ENCODE measurements around the gene GLIPR1L2. TPM values are rescaled to one million over a fixed set of nuclear protein-coding genes. Genes with fewer than 3 reads are reported as not detected.
A peak's percentile ranks its signal among the peaks of the same experiment; 100 is the strongest.

GLIPR1L2 gene
- total RNA-seq, 3 donors from 2014 or later: 0.80 to 6.3 (median 2.3) TPM

DNA sequence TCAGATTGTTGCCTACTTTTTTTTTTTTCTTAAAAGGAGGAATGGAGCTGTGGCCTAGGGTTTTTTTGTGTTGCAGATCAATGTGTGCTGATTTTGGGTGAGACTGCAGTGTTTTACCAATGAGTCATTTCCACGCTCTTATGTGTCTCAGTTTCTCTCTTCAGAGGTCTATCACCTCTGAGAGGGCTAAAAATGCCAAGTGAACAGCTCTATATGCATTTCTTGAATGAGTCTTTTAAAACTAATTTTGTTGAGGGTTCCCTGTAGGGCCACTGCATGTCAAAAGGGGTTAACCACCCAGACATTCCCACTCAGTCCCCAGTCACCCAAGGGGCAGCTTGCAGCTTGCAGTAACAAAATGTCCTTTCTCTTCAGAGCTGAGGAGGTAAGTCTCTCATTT, 24.3 kb upstream of the GLIPR1L2 start:
- Histone ChIP-seq H3K4me1 (no peaks in the 10 kb centered on the region), H3K27ac (no peak overlapping the region), H3K27me3 (no peaks in the 10 kb centered on the region), H3K36me3 (peaks cover 4% of the 10 kb centered on the region), H3K9me3 (no peaks in the 10 kb centered on the region), H3K4me3 (no peak overlapping the region)
- no peak for DNase-seq (ENCODE audit: low spot score in 2 of 2)
- intact Hi-C loops (cut with DNase I; ENCODE audit: low total_unique reads): no loop called here
- TF ChIP-seq CTCF (IDR thresholded peaks at IDR 0.05): no peak
- TF ChIP-seq POLR2A (IDR thresholded peaks at IDR 0.05): no peak
- TF ChIP-seq POLR2AphosphoS5 (IDR thresholded peaks at IDR 0.05): no peak

DNA sequence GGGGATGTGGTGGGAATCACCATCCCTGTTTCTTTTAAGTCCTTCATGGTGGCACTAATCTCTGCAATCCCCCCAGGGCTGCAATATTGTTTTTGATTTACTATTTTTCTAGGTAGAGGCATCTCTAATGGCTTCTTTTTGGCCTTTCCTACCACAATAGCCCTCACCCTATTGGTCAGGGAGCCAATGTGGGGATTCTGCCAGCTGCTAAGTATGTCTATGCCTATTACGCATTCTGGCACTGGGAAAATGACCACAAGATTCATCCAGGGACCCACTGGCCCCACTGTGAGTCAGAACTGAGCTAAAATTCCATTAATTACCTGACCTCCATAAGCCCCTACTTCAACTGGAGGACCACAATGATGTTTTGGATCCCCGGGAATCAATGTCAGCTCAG, 15.9 kb upstream of the GLIPR1L2 start:
- H3K36me3 ChIP-seq: no peaks in the 10 kb centered on the region
- no peak overlapping the region for H3K4me3 ChIP-seq
- no peak for TF ChIP-seq POLR2AphosphoS5 (IDR thresholded peaks at IDR 0.05)
- no peak for TF ChIP-seq POLR2A (IDR thresholded peaks at IDR 0.05)
- no peak for TF ChIP-seq CTCF (IDR thresholded peaks at IDR 0.05)
- H3K4me1 ChIP-seq: no peaks in the 10 kb centered on the region
- no peak overlapping the region for H3K27ac ChIP-seq
- DNase-seq (ENCODE audit: low spot score in 2 of 2): no peak
- H3K9me3 ChIP-seq: no peaks in the 10 kb centered on the region
- intact Hi-C loops (cut with DNase I; ENCODE audit: low total_unique reads): no loop called here
- no peaks in the 10 kb centered on the region for H3K27me3 ChIP-seq

GRCh38 chr12:75378354-75378753, 12.5 kb upstream of the GLIPR1L2 start:
- no peak for DNase-seq (ENCODE audit: low spot score in 2 of 2)
- Histone ChIP-seq H3K4me3 (no peak overlapping the region), H3K27me3 (no peaks in the 10 kb centered on the region), H3K9me3 (no peaks in the 10 kb centered on the region), H3K27ac (no peak overlapping the region), H3K36me3 (no peaks in the 10 kb centered on the region), H3K4me1 (no peaks in the 10 kb centered on the region)
- intact Hi-C loops (cut with DNase I; ENCODE audit: low total_unique reads): no loop called here
- TF ChIP-seq POLR2A (IDR thresholded peaks at IDR 0.05): no peak
- no peak for TF ChIP-seq POLR2AphosphoS5 (IDR thresholded peaks at IDR 0.05)
- no peak for TF ChIP-seq CTCF (IDR thresholded peaks at IDR 0.05)

DNA sequence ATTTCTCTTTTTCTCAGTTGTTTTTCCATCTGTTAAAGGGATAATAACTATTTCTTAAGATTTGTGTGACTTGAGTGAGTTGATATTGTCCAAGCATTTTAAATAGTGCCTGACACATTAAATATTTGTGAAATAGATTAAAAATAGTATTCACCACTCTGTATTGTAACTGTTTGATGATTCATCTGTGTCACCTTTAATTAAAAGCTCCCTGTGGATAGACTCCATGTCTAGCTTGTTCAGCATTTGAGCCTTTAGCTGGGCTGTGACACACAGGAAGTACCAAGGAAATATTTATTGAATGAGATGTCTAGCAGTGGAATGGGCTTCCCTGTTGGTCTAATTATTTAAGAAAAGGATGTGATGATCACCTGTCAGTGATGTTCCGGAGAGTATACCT, 1.8 kb upstream of the GLIPR1L2 start:
- no peaks in the 10 kb centered on the region for H3K27me3 ChIP-seq
- H3K36me3 ChIP-seq: no peaks in the 10 kb centered on the region
- H3K4me1 ChIP-seq: peaks cover 0 to 5% of the 10 kb centered on the region in 2 donors
- no peak for DNase-seq (ENCODE audit: low spot score in 2 of 2)
- H3K9me3 ChIP-seq: no peaks in the 10 kb centered on the region
- H3K4me3 ChIP-seq: peak overlapping the region in 2 of 3 donors; percentile 70 to 84
- H3K27ac ChIP-seq: peak overlapping the region; percentile 96
- intact Hi-C loops (cut with DNase I; ENCODE audit: low total_unique reads): no loop called here
- no peak for TF ChIP-seq CTCF (IDR thresholded peaks at IDR 0.05)
- no peak for TF ChIP-seq POLR2AphosphoS5 (IDR thresholded peaks at IDR 0.05)
- no peak for TF ChIP-seq POLR2A (IDR thresholded peaks at IDR 0.05)

- DNase-seq (ENCODE audit: low spot score in 2 of 2): no peak
- H3K4me3 ChIP-seq: peak overlapping the region in 2 of 3 donors; percentile 70 to 84
- TF ChIP-seq POLR2AphosphoS5 (IDR thresholded peaks at IDR 0.05): no peak
- TF ChIP-seq POLR2A (IDR thresholded peaks at IDR 0.05): no peak
- no peak for TF ChIP-seq CTCF (IDR thresholded peaks at IDR 0.05)
- intact Hi-C loops (cut with DNase I; ENCODE audit: low total_unique reads): loop anchor here (5.0 kb wide), 1 partner anchor 52 kb away; no protein-coding TSS in a partner anchor
- no peaks in the 10 kb centered on the region for H3K9me3 ChIP-seq
- H3K27ac ChIP-seq: peak overlapping the region; percentile 96
- no peaks in the 10 kb centered on the region for H3K27me3 ChIP-seq
- no peaks in the 10 kb centered on the region for H3K36me3 ChIP-seq
- H3K4me1 ChIP-seq: peaks cover 0 to 5% of the 10 kb centered on the region in 2 donors
Observed at GRCh38 chr12:75389706-75390105, 1.2 kb upstream of the GLIPR1L2 start.
